ENCODE results near the gene STEAP1.
"Not testable (repeated sequence)": the region's sequence is repeated elsewhere in the genome, so short reads cannot be mapped to it uniquely, and the experiment has no call there.

STEAP1 gene

GRCh38 chr7:90173127-90173844, 19.0 kb downstream of the STEAP1 start:
- DNase-seq (ENCODE audit: low spot score): no peak

GRCh38 chr7:90175667-90176066, 21.4 kb downstream of the STEAP1 start:
- DNase-seq (ENCODE audit: low spot score): no peak

- no peak for DNase-seq (ENCODE audit: low spot score)
These were observed 21.9 kb downstream of the STEAP1 start for GRCh38 chr7:90176195-90176594.

- no peak for DNase-seq (ENCODE audit: low spot score)
These were observed 23.9 kb downstream of the STEAP1 start for GRCh38 chr7:90178166-90178565.

GRCh38 chr7:90178679-90179278, 24.5 kb downstream of the STEAP1 start:
- DNase-seq (ENCODE audit: low spot score): peak; percentile 3

GRCh38 chr7:90180011-90180585, 25.8 kb downstream of the STEAP1 start:
- DNase-seq (ENCODE audit: low spot score): no peak

- no peak for DNase-seq (ENCODE audit: low spot score)
These were observed 26.4 kb downstream of the STEAP1 start for GRCh38 chr7:90180649-90181048.

GRCh38 chr7:90181485-90181884, 27.2 kb downstream of the STEAP1 start:
- DNase-seq (ENCODE audit: low spot score): no peak

- not testable (repeated sequence) for DNase-seq (ENCODE audit: low spot score)
These were observed 32.0 kb downstream of the STEAP1 start for GRCh38 chr7:90186290-90186689.

- no peak for DNase-seq (ENCODE audit: low spot score)
These were observed 33.3 kb downstream of the STEAP1 start for GRCh38 chr7:90187507-90188050.

GRCh38 chr7:90188281-90188680, 34.0 kb downstream of the STEAP1 start:
- DNase-seq (ENCODE audit: low spot score): no peak

GRCh38 chr7:90190995-90191394, 36.7 kb downstream of the STEAP1 start:
- DNase-seq (ENCODE audit: low spot score): no peak

GRCh38 chr7:90191648-90192047, 37.4 kb downstream of the STEAP1 start:
- no peak for DNase-seq (ENCODE audit: low spot score)

- DNase-seq (ENCODE audit: low spot score): no peak
These were observed 38.8 kb downstream of the STEAP1 start for GRCh38 chr7:90192876-90193750.

GRCh38 chr7:90194911-90195809, 40.9 kb downstream of the STEAP1 start:
- DNase-seq (ENCODE audit: low spot score): no peak

GRCh38 chr7:90201500-90202195, 47.4 kb downstream of the STEAP1 start:
- no peak for DNase-seq (ENCODE audit: low spot score)

GRCh38 chr7:90207956-90208355, 53.7 kb downstream of the STEAP1 start:
- DNase-seq (ENCODE audit: low spot score): no peak

GRCh38 chr7:90209776-90210175, 55.5 kb downstream of the STEAP1 start:
- DNase-seq (ENCODE audit: low spot score): no peak

GRCh38 chr7:90210475-90210874, 56.2 kb downstream of the STEAP1 start:
- DNase-seq (ENCODE audit: low spot score): no peak

- no peak for DNase-seq (ENCODE audit: low spot score)
These were observed 56.7 kb downstream of the STEAP1 start for GRCh38 chr7:90210981-90211380.
